PC-9 (cell line): ENCODE results near the gene IL13RA2. TPM values are rescaled to one million over a fixed set of nuclear protein-coding genes. Genes with fewer than 3 reads are reported as not detected.

Experiments used
- BruUV-seq: library from RNA; stranded (reverse); fragments of 400-500 nt; replicated peaks from 2 replicates; lab custom pipeline; 2021; lab: Mats Ljungman, UMichigan
- CTCF ChIA-PET: fragments of 300-600 bp; sonication (Branson Sonifier 250); formaldehyde crosslinking; loops from one replicate; lab custom pipeline; 2022; ENCODE audit warnings: antibody characterized with exemption; lab: Charles Lee
- POLR2A ChIA-PET: fragments of 300-600 bp; sonication (Branson Sonifier 250); formaldehyde crosslinking; loops from one replicate; lab custom pipeline; 2022; ENCODE audit warnings: antibody characterized with exemption; ENCODE audit not compliant: unreplicated experiment; lab: Charles Lee
- DNase-seq, 2 experiments: peaks; one replicate each; pipeline versions ENCODE4 v3.0.0 to v3.0.0-alpha.2; 2015 to 2022; ENCODE audit warnings: mixed read lengths in 1 of 2
- H2AFZ ChIP-seq: fragments of 200-600 bp; sonication (generic); 2 replicates; pipeline ENCODE4 v1.8.1; 2017; ENCODE audit warnings: antibody characterized with exemption
- H3F3A ChIP-seq: fragments of 200-600 bp; sonication (generic); 2 replicates; pipeline ENCODE4 v1.8.1; 2017; ENCODE audit warnings: antibody characterized with exemption, mild to moderate bottlenecking, low read depth; ENCODE audit not compliant: insufficient read depth
- H3K27ac ChIP-seq: fragments of 200-600 bp; sonication (generic); 2 replicates; pipeline ENCODE4 v1.6.1; 2016; ENCODE audit warnings: mixed run types
- H3K27me3 ChIP-seq: fragments of 200-600 bp; sonication (generic); 2 replicates; pipeline ENCODE4 v1.6.1; 2016; ENCODE audit warnings: low read depth, mixed run types; ENCODE audit not compliant: insufficient read depth
- H3K36me3 ChIP-seq: fragments of 200-600 bp; sonication (generic); 2 replicates; pipeline ENCODE4 v1.6.1; 2016; ENCODE audit warnings: low read depth, mixed run types
- H3K4me1 ChIP-seq: fragments of 200-600 bp; sonication (generic); replicated peaks from 2 replicates; pipeline ENCODE4 v1.6.1; 2016; ENCODE audit warnings: mixed run types; ENCODE audit not compliant: insufficient read depth
- H3K4me2 ChIP-seq: fragments of 200-600 bp; sonication (generic); 2 replicates; pipeline ENCODE4 v1.6.1; 2017; ENCODE audit warnings: mixed run types
- H3K4me3 ChIP-seq: fragments of 200-600 bp; sonication (generic); 2 replicates; pipeline ENCODE4 v1.6.1; 2016; ENCODE audit warnings: mixed run types
- H3K79me2 ChIP-seq: fragments of 200-600 bp; sonication (generic); 2 replicates; pipeline ENCODE4 v1.6.1; 2017; ENCODE audit warnings: low read depth, mixed run types
- H3K9me2 ChIP-seq: fragments of 200-600 bp; sonication (generic); 2 replicates; pipeline ENCODE4 v1.8.1; 2017; ENCODE audit warnings: mild to moderate bottlenecking; ENCODE audit not compliant: insufficient read depth
- H3K9me3 ChIP-seq: fragments of 200-600 bp; sonication (generic); 2 replicates; pipeline ENCODE4 v1.8.1; 2016; ENCODE audit warnings: low read depth; ENCODE audit not compliant: insufficient read depth
- H4K20me1 ChIP-seq: fragments of 200-600 bp; sonication (generic); 2 replicates; pipeline ENCODE4 v1.8.1; 2017; ENCODE audit not compliant: insufficient read depth
- CTCF ChIP-seq: fragments of 200-600 bp; sonication (generic); conservative IDR thresholded peaks from 2 replicates; pipeline ENCODE4 v1.6.1; 2017; ENCODE audit warnings: mixed run types, antibody characterized with exemption, mild to moderate bottlenecking, moderate library complexity
- EZH2 ChIP-seq: fragments of 200-600 bp; sonication (generic); IDR thresholded peaks from 2 replicates; pipeline ENCODE4 v1.8.0; 2017; ENCODE audit warnings: antibody characterized with exemption, low read depth
- intact Hi-C: fragments of 100-400 bp; cut with micrococcal nuclease; formaldehyde crosslinking; loops from one replicate; pipeline ENCODE4 v1.10.0; 2022; ENCODE audit not compliant: unreplicated experiment
- total RNA-seq: library from RNA; stranded (reverse); gene quantifications from 2 replicates; pipeline ENCODE4 v1.2.3, GENCODE V29; 2021

IL13RA2 gene
- total RNA-seq, 1 experiment from 2014 or later: not detected

- no peaks in the 10 kb centered on the region; the same call in 1 of the 2 replicates for H3K9me3 ChIP-seq
- H3K9me2 ChIP-seq: no peaks in the 10 kb centered on the region
- no peak overlapping the region for H3K4me2 ChIP-seq
- no peak for DNase-seq
- POLR2A ChIA-PET: no interaction called here
- no peak overlapping the region for H2AFZ ChIP-seq
- H4K20me1 ChIP-seq: no peaks in the 10 kb centered on the region
- peaks cover 19% of the 10 kb centered on the region for H3K4me1 ChIP-seq
- no TSS peak for BruUV-seq
- H3F3A ChIP-seq: peaks cover 11% of the 10 kb centered on the region
- no peaks in the 10 kb centered on the region for H3K27me3 ChIP-seq
- no peak overlapping the region for H3K27ac ChIP-seq
- CTCF ChIA-PET: no interaction called here
- H3K4me3 ChIP-seq: no peak overlapping the region
- no peaks in the 10 kb centered on the region for H3K36me3 ChIP-seq
- intact Hi-C loops: no loop called here
- TF ChIP-seq CTCF (no peak), EZH2 (no peak)
- no peaks in the 10 kb centered on the region for H3K79me2 ChIP-seq
Observed at GRCh38 chrX:115011428-115011827, 6.0 kb downstream of the IL13RA2 start.

GRCh38 chrX:114999906-115000305 lies 17.5 kb downstream of the IL13RA2 start:
- TF ChIP-seq CTCF: no peak
- ChIA-PET POLR2A (no interaction called here), CTCF (interaction anchor here (0.6 kb wide), 1 partner anchor 18 kb away, joined by 4 read pairs; no protein-coding TSS in a partner anchor)
- no peak overlapping the region for H3K4me2 ChIP-seq
- no peaks in the 10 kb centered on the region for H3K79me2 ChIP-seq
- H3K27ac ChIP-seq: no peak overlapping the region
- H3K27me3 ChIP-seq: no peaks in the 10 kb centered on the region
- H3K9me3 ChIP-seq: no peaks in the 10 kb centered on the region
- no peaks in the 10 kb centered on the region; the same call in 1 of the 2 replicates for H3K9me2 ChIP-seq
- BruUV-seq: no TSS peak
- H3F3A ChIP-seq: no peaks in the 10 kb centered on the region
- no peaks in the 10 kb centered on the region for H3K36me3 ChIP-seq
- H4K20me1 ChIP-seq: no peaks in the 10 kb centered on the region
- no peak overlapping the region for H3K4me3 ChIP-seq
- intact Hi-C loops: no loop called here
- DNase-seq: no peak
- no peak overlapping the region for H2AFZ ChIP-seq
- no peaks in the 10 kb centered on the region for H3K4me1 ChIP-seq

GRCh38 chrX:114997779-114998178 lies 19.6 kb downstream of the IL13RA2 start:
- Histone ChIP-seq H3K4me2 (no peak overlapping the region), H3K9me3 (no peaks in the 10 kb centered on the region), H3K27me3 (no peaks in the 10 kb centered on the region), H3K4me3 (no peak overlapping the region), H2AFZ (no peak overlapping the region), H3K27ac (no peak overlapping the region), H3K36me3 (no peaks in the 10 kb centered on the region), H3K79me2 (no peaks in the 10 kb centered on the region), H3F3A (no peaks in the 10 kb centered on the region), H3K4me1 (no peaks in the 10 kb centered on the region), H3K9me2 (no peaks in the 10 kb centered on the region; the same call in 1 of the 2 replicates), H4K20me1 (no peaks in the 10 kb centered on the region)
- intact Hi-C loops: no loop called here
- no TSS peak for BruUV-seq
- TF ChIP-seq CTCF (no peak), EZH2 (no peak)
- POLR2A ChIA-PET: no interaction called here
- DNase-seq: no peak
- CTCF ChIA-PET: no interaction called here
